GM12873 (cell line): ENCODE data around the gene SEC61G.

Experiments used
- TF ChIP-seq, protein P1 (sequence below): IDR thresholded peaks from 2 replicates; pipeline ENCODE4 v1.5.1; 2012; ENCODE audit warnings: low read depth, mild to moderate bottlenecking, moderate library complexity, low read length, control low read depth; ENCODE audit not compliant: insufficient read depth; ENCODE audit errors: missing control alignments

The SEC61G gene

DNA sequence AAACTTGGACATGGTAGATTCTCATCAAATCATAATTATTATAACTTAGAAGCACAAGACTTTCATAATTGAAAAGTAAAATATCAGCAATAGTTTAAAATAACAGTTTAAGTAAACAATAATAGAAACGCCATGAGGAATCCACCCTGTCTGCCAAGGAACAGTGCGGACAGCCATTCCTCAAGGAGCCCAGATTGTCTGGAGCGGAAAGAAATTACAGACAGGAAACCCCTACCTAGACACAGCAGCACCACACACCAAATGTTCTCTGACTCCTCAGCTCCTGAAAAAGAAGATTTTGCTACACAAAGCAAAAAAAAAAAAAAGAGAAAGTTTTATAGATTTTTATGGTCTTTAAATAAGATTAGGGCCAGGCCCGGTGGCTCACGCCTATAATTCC lies 21.5 kb upstream of the SEC61G start:
- TF ChIP-seq, protein P1, sequence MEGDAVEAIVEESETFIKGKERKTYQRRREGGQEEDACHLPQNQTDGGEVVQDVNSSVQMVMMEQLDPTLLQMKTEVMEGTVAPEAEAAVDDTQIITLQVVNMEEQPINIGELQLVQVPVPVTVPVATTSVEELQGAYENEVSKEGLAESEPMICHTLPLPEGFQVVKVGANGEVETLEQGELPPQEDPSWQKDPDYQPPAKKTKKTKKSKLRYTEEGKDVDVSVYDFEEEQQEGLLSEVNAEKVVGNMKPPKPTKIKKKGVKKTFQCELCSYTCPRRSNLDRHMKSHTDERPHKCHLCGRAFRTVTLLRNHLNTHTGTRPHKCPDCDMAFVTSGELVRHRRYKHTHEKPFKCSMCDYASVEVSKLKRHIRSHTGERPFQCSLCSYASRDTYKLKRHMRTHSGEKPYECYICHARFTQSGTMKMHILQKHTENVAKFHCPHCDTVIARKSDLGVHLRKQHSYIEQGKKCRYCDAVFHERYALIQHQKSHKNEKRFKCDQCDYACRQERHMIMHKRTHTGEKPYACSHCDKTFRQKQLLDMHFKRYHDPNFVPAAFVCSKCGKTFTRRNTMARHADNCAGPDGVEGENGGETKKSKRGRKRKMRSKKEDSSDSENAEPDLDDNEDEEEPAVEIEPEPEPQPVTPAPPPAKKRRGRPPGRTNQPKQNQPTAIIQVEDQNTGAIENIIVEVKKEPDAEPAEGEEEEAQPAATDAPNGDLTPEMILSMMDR = no peak

DNA sequence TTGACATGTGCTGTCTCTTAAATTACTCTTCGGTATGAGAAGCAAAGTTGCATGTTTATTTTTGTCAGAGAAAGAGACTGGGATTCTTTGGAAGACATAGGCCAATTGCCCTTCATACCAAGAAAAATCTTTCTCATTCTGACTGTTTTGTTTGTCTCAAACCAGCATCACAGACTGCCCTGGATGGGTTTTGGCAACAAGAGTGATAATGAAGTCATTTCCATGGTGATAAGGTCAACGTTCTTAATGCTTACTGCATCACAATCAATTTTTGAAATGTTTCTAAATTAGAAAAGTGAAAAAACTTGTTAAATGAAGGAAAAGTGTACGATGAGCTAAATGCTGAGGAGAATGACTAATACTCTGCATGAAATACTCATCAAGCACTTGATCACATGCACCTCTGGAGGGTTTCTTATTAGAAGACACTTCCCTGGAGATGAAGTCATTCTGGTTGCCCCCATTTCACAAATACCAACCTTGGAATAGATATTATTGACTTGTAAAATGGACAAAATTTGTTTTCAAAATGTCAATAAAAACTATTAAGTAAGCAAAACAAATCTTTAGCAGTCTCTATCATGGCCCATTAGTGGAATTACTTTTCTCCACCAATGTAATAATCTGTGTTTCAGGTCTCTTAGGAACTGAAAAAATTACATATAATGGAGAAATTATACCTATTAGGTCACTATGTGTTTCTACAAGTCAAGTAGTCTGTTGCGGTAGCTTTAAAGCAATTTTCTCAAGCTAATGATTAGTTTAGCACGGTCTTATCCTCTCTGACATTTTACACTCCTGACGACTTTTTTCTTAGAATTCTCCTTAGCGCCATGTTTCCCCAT lies 19.9 kb upstream of the SEC61G start:
- TF ChIP-seq, protein P1 = no peak

DNA sequence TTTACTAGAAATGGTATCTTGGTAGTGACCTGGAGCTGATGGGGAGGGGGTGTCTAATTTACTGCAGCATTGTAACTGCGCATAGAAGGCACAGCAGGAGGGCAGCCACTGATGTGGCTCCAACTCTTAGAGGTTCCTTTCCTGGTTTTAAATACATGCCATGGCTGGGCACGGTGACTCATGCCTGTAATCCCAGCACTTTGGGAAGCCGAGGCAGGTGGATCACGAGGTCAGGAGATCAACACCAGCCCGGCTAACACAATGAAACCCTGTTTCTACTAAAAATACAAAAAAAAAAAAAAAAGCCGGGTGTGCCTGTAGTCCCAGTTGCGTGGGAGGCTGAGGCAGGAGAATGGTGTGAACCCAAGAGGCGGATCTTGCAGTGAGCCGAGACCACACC lies 19.2 kb upstream of the SEC61G start:
- TF ChIP-seq, protein P1 = no peak

DNA sequence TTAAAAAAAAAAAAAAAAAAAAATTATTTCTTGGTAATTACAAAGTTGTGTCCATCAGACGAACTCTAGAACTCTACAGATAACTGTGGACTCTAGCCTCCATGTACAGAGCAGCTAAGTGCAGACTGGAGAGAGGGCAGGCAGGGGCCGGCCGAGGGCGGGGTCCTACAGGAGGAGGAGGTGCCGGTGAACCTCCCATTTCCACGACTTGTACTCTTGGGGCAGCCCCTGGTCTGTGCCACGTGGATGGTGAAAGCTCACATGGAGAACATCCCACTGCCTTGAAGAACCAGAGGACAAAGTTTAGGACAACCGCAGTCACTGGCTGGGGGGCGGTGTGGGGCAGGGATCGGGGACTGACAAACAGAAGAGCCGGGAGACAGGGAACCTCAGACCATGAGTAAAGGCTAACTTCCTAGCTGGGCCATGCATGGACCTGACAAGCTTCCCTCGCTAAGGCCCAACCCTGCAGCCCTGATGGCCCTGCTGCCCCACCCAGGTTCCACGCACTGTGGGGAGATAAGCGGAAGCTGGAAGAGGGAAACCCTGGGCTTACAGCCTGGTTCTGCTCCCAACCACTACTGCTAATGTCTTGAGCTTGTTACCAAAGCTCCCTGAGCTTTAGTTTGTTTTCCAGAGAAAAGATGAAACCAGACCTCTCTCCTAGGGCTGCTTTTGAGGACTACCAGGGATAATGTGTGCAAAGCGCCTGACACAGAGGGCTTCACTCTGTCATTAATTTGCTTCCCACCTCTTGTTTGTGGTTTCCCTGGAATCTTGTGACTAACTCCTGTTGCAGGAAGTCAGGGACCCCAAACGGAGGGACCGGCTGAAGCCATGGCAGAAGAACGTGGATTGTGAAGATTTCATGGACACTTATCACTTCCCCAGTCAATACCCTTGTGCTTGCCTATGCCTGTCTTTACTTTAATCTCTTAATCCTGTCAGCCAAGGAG lies 16.1 kb upstream of the SEC61G start:
- TF ChIP-seq, protein P1 = no peak

DNA sequence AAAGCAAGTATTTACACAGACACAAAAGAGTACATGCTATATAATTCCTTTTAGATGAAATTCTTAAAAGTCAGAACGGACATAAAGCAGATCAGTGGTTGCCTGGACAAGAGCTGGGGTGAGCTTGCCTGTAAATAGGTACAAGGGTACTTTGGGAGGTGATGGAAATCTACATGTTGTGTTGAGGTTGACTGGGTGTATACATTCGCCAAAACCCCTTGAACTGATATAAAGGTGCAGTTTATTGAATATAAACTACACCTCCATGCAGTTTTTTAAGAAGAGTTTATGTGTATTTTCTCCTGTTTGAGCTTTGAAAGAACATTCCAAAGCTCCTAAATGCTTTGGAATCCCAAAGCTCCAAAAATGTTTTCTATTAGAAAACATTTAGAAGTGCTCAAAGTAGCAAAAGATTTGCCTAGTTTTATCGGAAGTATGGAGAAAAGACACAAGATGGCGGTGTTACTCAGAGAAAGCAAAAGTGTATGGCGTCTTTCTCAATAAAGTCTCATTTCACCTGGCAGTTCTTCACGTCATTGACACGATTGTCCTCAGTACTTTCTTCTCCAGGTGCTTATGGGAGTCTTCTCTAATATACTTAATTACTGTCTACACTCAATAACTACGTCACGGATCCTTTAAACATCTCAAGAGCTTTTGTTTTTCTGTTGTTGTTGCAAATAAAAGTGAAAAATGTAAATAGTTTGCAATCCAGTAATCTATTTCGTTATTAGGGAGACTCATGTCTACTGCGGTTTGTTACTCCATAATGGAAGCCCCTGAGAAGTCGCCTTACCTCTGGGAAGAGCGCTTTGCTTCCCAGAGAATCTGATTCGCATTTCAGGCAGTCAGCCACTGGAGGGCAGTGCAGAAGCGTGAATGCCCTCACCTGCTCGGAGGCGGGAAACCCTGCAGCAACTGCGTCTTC lies 14.7 kb upstream of the SEC61G start:
- TF ChIP-seq, protein P1 = peak; percentile 83

DNA sequence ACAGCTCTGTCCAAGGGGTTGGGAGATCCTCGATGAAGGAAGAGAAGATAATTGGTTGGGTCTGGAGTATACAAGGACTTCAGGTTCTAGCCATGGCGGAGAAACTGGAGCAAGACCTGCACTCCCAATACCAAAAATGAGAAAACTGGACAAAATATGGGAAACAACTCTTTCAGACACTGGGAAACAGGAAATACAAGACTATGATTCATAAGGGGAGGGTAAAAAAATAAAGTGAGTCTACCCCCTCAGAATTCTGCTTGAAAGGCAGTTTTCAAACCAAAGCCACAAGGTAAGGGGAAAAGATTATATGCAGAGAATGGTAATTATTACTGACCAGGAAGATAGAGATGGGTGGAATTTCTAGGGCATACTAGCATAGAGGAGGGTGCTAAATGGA lies 10.2 kb upstream of the SEC61G start:
- TF ChIP-seq, protein P1 = no peak
